Measurements from ENCODE around the gene OTULIN.
A peak's percentile ranks its signal among the peaks of the same experiment; 100 is the strongest.

OTULIN gene

GRCh38 chr5:14713476-14714390 lies 49.2 kb downstream of the OTULIN start:
- no peak for TF ChIP-seq CTCF (conservative IDR thresholded peaks at IDR 0.05; ENCODE audit: control insufficient read depth, insufficient read depth, low read depth, low read length)

GRCh38 chr5:14714706-14715105 lies 50.2 kb downstream of the OTULIN start:
- DNase-seq (ENCODE audit: low read depth): no peak
- no peak for TF ChIP-seq CTCF (conservative IDR thresholded peaks at IDR 0.05; ENCODE audit: control insufficient read depth, insufficient read depth, low read depth, low read length)
- H3K4me3 ChIP-seq (ENCODE audit: control insufficient read depth, low read depth, low read length): no peak overlapping the region

More at GRCh38 chr5:14713476-14714390, 49.2 kb downstream of the OTULIN start:
- no peak overlapping the region for H3K4me3 ChIP-seq (ENCODE audit: control insufficient read depth, low read depth, low read length)
- no peak for DNase-seq (ENCODE audit: low read depth)

- peak; percentile 19 for DNase-seq (ENCODE audit: low read depth)
- H3K4me3 ChIP-seq (ENCODE audit: control insufficient read depth, low read depth, low read length): no peak overlapping the region
- TF ChIP-seq CTCF (conservative IDR thresholded peaks at IDR 0.05; ENCODE audit: control insufficient read depth, insufficient read depth, low read depth, low read length): no peak
These were observed 51.0 kb downstream of the OTULIN start for GRCh38 chr5:14715481-14715880.

GRCh38 chr5:14716755-14717752 lies 52.5 kb downstream of the OTULIN start:
- no peak for TF ChIP-seq CTCF (conservative IDR thresholded peaks at IDR 0.05; ENCODE audit: control insufficient read depth, insufficient read depth, low read depth, low read length)
- no peak for DNase-seq (ENCODE audit: low read depth)

GRCh38 chr5:14718778-14719177 lies 54.3 kb downstream of the OTULIN start:
- TF ChIP-seq CTCF (conservative IDR thresholded peaks at IDR 0.05; ENCODE audit: control insufficient read depth, insufficient read depth, low read depth, low read length): no peak
- no peak for DNase-seq (ENCODE audit: low read depth)
- H3K4me3 ChIP-seq (ENCODE audit: control insufficient read depth, low read depth, low read length): no peak overlapping the region

More at GRCh38 chr5:14716755-14717752, 52.5 kb downstream of the OTULIN start:
- no peak overlapping the region for H3K4me3 ChIP-seq (ENCODE audit: control insufficient read depth, low read depth, low read length)

GRCh38 chr5:14720236-14720923 lies 55.9 kb downstream of the OTULIN start:
- no peak overlapping the region for H3K4me3 ChIP-seq (ENCODE audit: control insufficient read depth, low read depth, low read length)
- DNase-seq (ENCODE audit: low read depth): peak; percentile 34
- TF ChIP-seq CTCF (conservative IDR thresholded peaks at IDR 0.05; ENCODE audit: control insufficient read depth, insufficient read depth, low read depth, low read length): no peak

Measured in fibroblast of mammary gland (primary cell).